Measurements from ENCODE around the gene COMMD7. TPM values are rescaled to one million over a fixed set of nuclear protein-coding genes. Genes with fewer than 3 reads are reported as not detected.
"Not testable (repeated sequence)": the region's sequence is repeated elsewhere in the genome, so short reads cannot be mapped to it uniquely, and the experiment has no call there.

COMMD7 gene
- polyA plus RNA-seq, 12 donors = 28.1 to 44.7 (median 41.3) TPM; not detected in 1

- no peak for DNase-seq
Observed at GRCh38 chr20:32773223-32773622, 30.0 kb upstream of the COMMD7 start.

DNA sequence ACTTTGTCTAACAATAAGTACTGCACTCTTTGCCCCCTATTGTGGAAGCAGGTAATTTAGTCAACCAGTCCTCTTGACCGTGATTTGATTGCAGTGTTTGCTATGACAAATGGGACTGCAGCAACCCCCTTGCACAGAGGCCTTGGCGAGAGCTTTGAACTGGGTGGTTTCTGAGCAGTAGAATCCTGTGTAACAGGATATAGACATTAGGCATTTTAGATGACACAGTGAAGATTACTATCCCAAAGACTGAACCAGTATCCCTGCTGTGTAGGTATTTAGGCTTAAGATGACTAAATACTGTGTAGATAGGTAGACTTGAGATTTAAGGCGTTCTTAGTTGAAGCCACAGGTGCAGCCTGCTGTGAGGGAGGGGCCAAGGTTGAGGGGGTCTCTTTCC is 28.8 kb upstream of the COMMD7 start:
- DNase-seq = no peak

GRCh38 chr20:32767418-32768198 is 24.3 kb upstream of the COMMD7 start:
- no peak for DNase-seq

DNA sequence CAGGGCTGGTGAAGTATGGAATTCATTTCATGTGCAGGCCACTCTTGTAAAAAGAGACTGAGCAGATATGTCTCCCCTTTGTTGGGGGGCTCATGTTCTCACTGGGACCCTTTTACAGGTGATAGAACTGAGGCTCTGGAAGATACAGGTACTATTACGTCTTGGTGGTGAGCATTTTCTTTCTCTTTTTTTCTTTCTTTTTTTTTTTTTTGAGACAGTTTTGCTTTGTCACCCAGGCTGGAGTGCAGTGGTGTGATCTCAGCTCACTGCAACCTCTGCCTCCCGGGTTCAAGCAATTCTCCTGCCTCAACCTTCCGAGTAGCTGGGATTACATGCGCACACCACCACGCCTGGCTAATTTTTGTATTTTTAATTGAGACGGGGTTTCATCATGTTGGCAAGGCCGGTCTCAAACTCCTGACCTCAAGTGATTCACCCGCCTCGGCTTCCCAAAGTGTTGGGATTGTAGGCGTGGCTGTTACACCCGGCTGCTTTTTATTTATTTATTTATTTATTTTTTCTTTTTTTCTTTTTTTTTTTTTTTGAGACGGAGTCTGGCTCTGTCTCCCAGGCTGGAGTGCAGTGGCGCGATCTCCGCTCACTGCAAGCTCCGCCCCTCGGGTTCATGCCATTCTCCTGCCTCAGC is 22.1 kb upstream of the COMMD7 start:
- not testable (repeated sequence) for DNase-seq

DNA sequence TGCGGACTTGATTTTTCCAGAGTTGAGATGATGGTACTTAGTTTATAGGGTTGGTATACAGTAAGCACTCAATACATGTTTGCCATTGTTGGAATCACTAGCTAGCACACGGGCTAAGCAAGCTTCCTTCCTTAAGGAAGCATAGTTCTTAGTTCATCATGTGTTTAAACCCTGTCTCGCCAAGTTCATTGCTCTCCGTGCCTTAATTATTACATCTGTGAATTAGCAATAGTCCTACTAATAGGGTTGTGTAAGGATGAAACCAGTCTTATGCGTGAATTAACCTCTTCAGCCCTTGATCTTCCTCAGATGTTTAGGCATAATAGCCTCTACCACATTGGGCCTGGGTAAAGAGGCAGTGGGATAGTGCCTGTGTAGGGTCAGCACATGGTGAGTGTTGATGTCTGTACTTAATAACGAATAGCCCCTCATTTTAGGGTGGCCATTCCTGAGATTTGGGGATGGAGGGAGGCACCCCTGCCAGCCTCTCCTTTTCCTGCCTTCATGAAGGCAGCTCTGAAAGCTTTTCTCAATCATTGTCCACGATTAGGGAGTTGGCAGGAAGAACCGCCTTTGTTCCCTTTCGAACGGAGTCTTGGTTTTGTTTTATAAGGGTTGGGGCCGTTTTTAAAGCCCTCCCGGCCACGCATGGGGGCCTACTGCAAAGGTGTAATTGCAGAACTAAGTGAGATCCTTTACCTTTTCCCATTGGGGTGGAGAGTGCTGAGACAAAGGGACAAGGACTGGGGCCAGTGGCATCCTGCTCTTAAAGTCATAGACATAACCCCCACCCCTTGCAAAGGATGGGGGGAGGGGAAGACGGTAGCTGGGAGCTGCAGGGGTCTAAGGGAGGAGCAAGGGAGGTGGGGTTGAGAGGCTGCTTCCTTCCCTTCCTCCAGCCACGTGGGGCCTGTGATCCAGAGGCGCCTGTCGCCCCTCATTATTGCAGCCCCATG is 21.0 kb upstream of the COMMD7 start:
- no peak for DNase-seq

DNA sequence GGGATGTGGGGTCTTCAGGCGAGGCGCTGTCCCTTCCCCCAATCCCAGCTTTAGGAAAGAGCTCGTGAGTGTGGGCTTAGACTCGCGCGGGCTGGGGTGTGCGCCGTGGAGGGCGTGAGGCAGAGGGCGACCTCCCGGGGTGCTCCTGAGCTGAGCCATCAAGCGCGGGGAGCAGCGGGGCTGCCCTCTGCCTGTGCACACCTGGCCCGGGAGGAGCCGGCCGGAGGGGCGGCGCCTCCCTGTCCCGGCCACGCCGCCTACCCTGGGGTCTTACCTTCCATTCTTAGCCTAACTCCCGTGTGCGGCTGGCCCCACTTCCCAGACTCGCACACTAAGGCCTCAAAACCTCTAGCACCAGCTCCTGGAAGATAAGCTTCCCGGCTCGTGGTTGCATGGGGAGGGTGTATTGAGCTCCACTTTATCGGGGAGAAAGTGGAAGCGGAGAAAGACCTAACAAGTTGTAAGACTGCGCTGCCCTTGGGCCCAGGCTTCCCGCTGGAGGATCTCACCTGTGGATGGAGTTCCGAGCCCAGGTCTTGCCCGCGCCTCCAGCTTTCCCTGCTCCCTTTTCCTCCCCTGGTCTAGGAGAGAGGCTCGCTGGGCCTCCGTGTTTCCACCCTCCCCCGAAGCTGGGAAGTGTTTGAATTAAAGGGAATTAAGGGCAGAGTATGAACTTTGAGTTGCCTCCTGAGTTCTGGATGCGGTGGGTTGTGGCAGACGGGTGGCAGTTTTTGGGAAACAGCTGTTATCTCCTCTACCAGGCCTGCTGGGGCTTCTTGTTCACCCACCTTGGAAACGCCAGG is 20.1 kb upstream of the COMMD7 start:
- no peak for DNase-seq

GRCh38 chr20:32762754-32763201 is 19.5 kb upstream of the COMMD7 start:
- no peak for DNase-seq

DNA sequence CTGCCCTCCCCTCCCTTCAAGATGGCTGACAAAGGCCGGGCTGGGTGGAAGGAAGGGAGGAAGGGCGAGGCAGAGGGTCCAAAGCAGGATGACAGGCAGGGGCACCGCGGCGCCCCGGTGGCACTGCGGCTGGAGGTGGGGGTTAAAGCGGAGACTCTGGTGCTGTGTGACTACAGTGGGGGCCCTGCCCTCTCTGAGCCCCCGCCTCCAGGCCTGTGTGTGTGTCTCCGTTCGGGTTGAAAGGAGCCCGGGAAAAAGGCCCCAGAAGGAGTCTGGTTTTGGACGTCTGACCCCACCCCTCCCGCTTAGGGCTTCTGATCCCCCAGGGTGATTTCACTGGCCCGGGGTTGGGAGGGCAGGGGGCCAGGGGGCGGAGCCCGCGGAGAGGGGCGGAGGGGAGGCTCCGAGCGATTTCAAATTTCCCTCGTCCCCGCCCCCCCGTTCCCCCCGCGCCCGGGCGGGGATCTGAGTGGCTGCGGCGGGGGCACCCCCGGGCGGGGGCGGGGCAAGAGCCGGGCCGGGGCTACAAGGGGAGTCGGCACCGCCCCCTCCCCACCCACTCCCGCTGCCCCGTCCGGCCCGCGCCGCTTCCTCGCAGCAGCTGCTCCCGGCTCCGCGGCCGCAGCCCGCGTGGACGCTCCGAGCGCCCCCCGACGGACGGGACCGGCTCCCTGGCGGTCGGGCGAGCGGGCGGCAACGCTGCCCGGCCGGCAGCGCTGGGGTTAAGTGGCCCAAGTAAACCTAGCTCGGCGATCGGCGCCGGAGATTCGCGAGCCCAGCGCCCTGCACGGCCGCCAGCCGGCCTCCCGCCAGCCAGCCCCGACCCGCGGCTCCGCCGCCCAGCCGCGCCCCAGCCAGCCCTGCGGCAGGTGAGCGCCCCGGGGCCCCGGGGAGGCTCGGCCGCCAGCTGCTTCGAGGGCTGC is 18.8 kb upstream of the COMMD7 start, which contains the start of gene DNMT3B:
Gene DNMT3B (plus strand): TSS at position 555 of the 923 bp plus-strand sequence. CDS start 17,939 bp downstream, outside the sequence.
- DNase-seq = peak; percentile 79

- DNase-seq = no peak
Observed at GRCh38 chr20:32761417-32761830, 18.2 kb upstream of the COMMD7 start.

DNA sequence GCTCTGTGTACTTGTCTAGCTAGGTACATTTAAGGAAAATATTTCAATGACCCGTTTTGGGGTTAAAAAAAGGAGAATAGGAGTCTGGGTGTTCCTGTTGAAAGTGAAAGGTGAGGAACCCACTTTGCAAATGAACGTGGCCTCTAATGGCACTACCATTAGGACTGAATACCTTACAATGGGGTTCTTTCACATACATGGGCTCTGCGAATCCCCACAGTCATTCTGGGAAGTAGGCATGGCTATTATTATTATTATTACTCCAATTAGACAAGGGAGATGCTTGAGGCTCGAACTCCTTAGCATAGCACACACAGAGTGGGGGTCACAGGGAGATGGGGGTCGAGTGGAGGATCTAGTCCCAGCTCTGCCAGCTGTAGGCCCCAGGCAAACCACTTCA is 12.9 kb upstream of the COMMD7 start:
- DNase-seq = no peak

GRCh38 chr20:32753731-32754130 is 10.5 kb upstream of the COMMD7 start:
- DNase-seq = no peak

DNA sequence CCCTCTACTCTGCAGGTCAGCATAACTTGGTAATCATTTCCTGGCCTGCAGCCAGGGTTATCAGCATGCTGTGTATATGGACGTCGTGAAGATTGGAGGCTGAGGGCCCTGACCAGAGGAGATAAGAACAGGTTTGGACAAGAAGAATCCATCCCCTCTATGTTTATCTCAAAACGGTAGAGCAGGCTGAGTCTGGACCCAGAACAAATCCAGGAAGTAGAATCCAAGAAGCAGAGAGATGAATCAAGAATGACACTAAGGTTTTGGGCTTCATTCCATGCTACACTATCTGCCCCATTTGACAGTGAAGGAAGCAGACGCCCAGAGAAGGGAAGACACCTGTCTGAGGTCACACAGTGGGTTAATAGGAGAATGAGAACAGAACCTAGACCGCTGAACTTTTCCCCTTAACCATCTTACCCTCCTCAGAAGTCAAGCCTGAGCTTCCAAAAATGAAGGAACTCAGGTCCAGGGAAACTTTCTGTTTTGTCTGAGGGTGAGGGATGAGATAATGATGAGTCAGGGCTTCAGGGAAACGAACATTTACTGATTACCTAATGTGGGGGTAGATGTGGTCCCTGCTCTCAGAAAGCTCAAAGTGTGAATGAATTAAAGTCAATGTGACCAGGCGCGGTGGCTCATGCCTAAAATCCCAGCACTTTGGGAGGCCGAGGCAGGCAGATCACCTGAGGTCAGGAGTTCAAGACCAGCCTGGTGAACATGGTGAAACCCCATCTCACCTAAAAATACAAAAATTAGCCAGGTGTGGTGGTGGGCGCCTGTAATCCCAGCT is 9.4 kb upstream of the COMMD7 start:
- DNase-seq = no peak

- DNase-seq = no peak
Observed at GRCh38 chr20:32751702-32752457, 8.6 kb upstream of the COMMD7 start.

DNA sequence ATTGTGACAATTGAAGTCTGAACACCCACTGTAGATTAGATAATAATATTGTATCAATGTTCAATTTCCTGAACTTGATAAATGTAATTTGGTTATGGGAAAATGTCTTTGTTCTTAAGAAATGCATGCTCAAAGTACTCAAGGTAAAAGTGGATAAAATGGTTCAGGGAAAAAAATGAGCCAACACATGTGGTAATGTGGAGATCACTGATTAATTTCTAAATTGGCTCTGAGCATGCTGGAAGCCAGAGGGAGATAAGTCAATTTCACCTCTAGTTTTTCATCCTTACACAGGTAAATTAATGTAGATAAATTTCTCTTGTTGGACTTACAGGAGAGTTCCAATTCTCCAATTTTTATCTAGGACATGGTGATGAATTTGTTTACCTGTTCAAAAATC is 8.0 kb upstream of the COMMD7 start:
- no peak for DNase-seq

DNA sequence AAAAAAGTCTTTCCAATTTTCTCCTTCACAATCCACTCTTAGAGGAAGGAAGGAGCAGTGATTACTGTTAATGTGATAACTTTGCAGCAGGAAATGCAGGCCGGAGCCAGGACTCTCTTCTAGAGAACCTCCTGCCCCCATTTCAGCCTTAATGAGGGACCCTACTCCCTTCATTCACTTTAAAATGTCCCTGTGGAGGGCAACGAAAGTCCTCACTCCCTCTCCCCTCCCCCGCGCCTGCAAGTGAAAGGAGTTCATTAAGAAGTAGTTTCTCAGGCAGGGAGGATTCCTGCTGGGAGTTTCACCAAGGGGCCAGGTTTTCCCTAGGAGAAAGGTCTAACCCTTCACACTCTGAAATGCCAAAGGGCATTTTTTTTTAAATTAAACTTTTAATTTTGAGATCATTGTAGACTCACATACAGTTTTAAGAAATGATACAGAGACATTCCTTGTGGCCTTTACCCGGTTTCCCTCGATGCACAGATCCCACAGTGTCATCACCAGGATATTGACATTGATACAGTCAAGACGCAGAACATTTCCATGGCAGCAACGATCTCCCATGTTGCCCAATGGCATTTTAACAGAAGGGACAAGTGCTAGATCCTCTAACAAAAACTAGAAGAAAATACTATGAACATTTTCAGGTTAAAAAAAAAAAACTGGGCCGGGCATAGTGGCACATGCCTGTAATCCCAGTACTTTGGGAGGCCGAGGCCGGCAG is 6.8 kb upstream of the COMMD7 start:
- no peak for DNase-seq

DNA sequence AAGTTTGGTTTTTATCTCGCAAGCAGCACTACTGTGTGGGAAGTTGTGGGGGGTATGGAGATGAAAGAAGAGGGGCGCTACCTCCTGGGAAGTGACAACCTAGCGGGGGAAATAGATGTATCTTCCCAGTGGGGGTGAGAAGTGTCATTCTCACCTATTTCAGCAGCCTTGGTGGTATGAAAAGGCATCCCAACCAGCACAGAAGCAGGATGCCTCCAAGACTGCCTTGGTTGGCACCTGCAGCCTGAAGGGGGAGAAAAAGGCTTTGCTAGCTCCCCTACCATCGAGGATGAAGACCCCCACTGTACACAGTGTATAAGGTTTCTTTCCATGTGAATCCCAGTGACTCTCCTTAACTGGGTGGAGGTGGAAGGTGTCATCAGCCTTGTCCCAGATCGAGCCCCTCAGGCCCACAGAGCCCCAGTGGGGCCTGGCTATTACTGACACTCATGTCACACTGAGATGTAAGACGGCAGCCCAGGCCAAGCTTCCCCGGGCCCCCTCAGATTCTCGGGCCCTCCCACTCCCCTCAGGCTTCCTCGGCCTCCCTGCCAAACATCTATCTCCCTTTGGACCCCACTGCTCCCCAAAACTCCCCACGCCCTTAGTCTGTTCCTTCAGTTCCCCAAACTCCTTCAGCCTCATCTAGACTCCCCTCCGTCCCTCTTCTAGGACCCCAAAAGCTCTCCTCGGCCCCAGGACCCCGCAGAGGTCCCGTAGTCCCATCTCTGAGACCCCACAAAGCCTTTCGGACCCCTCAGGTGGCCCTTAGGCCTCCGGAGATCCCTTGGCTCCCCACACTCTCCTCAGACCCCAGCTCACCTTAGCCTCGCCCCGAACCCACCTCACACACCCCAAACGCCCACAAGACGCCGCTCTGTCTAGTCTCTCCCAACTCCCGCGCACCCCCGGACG is 688 bp downstream of the COMMD7 start:
- no peak for DNase-seq

DNA sequence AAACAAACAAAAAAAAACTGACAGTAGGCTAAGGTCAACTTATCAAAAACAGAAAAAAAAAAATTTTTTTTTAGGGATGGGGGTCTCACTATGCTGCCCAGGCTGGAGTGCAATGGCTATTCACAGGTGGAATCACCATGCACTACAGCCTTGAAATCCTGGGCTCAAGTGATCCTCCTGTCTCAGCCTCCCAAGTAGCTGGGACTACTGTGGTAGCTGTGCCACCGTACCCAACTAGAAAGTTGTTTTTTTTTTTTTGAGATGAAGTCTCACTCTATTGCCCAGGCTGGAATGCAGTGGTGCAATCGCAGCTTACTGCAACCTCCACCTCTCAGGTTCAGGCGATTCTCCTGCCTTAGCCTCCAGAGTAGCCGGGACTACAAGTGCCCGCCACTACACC is 2.1 kb downstream of the COMMD7 start:
- no peak for DNase-seq
